ENCODE data around the gene ADGRG7. TPM values are rescaled to one million over a fixed set of nuclear protein-coding genes. Genes with fewer than 3 reads are reported as not detected.

ADGRG7 gene
- total RNA-seq, 4 donors from 2014 or later = not detected

- H3K27me3 ChIP-seq = no peaks in the 10 kb centered on the region
- no peak overlapping the region for H3K4me3 ChIP-seq
- TF ChIP-seq, protein P1, sequence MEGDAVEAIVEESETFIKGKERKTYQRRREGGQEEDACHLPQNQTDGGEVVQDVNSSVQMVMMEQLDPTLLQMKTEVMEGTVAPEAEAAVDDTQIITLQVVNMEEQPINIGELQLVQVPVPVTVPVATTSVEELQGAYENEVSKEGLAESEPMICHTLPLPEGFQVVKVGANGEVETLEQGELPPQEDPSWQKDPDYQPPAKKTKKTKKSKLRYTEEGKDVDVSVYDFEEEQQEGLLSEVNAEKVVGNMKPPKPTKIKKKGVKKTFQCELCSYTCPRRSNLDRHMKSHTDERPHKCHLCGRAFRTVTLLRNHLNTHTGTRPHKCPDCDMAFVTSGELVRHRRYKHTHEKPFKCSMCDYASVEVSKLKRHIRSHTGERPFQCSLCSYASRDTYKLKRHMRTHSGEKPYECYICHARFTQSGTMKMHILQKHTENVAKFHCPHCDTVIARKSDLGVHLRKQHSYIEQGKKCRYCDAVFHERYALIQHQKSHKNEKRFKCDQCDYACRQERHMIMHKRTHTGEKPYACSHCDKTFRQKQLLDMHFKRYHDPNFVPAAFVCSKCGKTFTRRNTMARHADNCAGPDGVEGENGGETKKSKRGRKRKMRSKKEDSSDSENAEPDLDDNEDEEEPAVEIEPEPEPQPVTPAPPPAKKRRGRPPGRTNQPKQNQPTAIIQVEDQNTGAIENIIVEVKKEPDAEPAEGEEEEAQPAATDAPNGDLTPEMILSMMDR (IDR thresholded peaks at IDR 0.05) = no peak
- TF ChIP-seq POLR2AphosphoS5 (IDR thresholded peaks at IDR 0.05) (no peak), POLR2A (IDR thresholded peaks at IDR 0.05; ENCODE audit: low read depth) (no peak), EP300 (IDR thresholded peaks at IDR 0.05) (no peak)
- no peak overlapping the region for H3K27ac ChIP-seq (replicated peaks in 1 of 4)
- peaks cover 37 to 79% (median 64%) of the 10 kb centered on the region in 4 donors for H3K4me1 ChIP-seq
- no peak for DNase-seq (ENCODE audit: extremely low spot score)
- H3K36me3 ChIP-seq = peaks cover 7 to 44% (median 25%) of the 10 kb centered on the region in 4 donors
- no peaks in the 10 kb centered on the region for H3K9me3 ChIP-seq
- intact Hi-C loops (cut with DNase I) = no loop called here
Observed at GRCh38 chr3:100715176-100715575, 105.8 kb downstream of the ADGRG7 start.

DNA sequence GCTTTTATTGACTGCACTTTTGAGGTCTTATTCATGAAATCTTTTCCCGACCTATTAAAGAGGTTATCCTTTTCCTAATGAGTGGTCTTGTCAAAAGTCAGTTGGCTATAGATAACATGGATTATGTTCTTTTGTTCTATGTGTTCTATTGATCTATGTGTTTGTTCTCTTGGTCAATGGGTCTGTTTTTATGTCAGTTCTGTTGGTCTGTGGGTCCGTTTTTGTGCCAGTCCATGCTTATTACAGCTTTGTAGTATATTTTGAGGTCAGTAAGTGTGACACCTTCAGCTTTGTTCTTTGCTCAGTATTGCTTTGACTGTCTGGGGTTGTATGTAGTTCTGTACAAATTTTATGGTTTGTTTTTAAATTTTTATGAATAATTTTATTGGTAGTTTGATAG, 107.7 kb downstream of the ADGRG7 start:
- no peak for DNase-seq (ENCODE audit: extremely low spot score)
- H3K36me3 ChIP-seq = peaks cover 17 to 61% (median 42%) of the 10 kb centered on the region in 4 donors
- intact Hi-C loops (cut with DNase I) = no loop called here
- 89% methylated on average over 2 of the region's 2 CpGs for WGBS
- no peaks in the 10 kb centered on the region for H3K27me3 ChIP-seq
- H3K9me3 ChIP-seq = no peaks in the 10 kb centered on the region
- TF ChIP-seq POLR2AphosphoS5 (IDR thresholded peaks at IDR 0.05) (no peak), EP300 (IDR thresholded peaks at IDR 0.05) (no peak), POLR2A (IDR thresholded peaks at IDR 0.05; ENCODE audit: low read depth) (no peak)
- TF ChIP-seq, protein P1 (IDR thresholded peaks at IDR 0.05) = no peak
- peaks cover 21 to 60% (median 45%) of the 10 kb centered on the region in 4 donors for H3K4me1 ChIP-seq
- no peak overlapping the region for H3K27ac ChIP-seq (replicated peaks in 1 of 4)
- H3K4me3 ChIP-seq = no peak overlapping the region

DNA sequence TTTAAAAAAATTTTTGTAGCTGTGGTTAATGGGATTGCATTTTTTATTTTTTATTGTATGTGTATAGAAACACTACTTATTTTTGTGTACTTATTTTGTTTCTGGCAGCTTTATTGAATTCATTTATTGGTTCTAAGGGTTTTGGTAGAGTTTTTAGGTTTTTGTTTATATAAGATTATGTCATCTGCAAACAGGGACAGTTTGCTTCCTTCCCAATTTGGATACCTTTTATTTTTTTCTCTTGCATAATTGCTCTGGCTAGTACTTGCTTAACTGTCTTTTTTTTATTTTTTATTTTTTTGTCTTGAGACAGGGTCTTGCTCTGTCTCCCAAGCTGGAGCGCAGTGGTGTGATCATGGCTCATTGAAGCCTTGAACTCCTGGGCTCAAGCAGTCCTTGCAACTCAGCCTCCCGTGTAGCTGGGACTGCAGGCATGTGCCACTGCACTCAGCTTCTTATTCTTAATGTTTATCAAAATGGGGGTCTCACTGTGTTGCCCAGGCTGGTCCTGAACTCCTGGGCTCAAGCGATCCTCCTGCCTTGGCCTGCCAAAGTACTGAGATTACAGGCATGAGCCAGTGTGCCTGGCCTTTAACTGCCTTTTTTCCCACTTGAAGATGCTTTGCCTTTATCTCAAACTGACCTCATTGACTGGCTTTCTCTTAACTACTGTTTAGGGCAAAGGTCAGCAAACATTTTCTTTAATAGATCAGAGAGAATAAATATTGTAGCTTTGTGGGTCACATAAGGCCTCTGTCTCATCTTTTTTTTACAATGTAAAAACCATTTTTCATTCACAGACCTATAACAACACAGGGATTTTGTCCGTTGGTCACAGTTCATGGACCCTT, 108.5 kb downstream of the ADGRG7 start:
- 93% methylated on average over 4 of the region's 4 CpGs for WGBS
- H3K4me1 ChIP-seq = peaks cover 21 to 52% (median 38%) of the 10 kb centered on the region in 4 donors
- peaks cover 17 to 69% (median 45%) of the 10 kb centered on the region in 4 donors for H3K36me3 ChIP-seq
- H3K27ac ChIP-seq (replicated peaks in 1 of 4) = no peak overlapping the region
- H3K4me3 ChIP-seq = no peak overlapping the region
- DNase-seq (ENCODE audit: extremely low spot score) = no peak
- no peaks in the 10 kb centered on the region for H3K27me3 ChIP-seq
- no peaks in the 10 kb centered on the region for H3K9me3 ChIP-seq
- TF ChIP-seq POLR2A (IDR thresholded peaks at IDR 0.05; ENCODE audit: low read depth) = no peak
- TF ChIP-seq EP300 (IDR thresholded peaks at IDR 0.05) = no peak
- TF ChIP-seq POLR2AphosphoS5 (IDR thresholded peaks at IDR 0.05) = no peak
- TF ChIP-seq, protein P1 (IDR thresholded peaks at IDR 0.05) = no peak
- intact Hi-C loops (cut with DNase I) = no loop called here

DNA sequence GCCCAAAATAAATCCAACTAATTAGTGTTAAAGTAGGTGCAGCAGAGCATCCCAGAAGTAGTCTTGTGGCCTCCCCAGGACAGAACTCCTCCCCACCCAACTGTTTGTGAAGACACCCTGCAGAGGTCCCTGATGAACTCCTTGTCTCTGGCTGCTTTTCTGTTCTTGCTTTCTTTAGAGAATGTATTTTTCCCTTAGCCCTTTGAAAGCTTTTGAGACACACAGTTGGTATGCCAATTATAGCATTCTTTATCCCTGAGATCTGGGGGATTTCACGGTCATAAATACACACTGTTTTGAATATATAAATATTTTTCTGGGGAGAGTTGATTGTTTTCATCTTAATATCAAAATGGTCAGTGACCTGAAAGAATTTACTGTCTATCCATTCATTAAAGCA, 109.7 kb downstream of the ADGRG7 start:
- TF ChIP-seq POLR2A (IDR thresholded peaks at IDR 0.05; ENCODE audit: low read depth) (no peak), POLR2AphosphoS5 (IDR thresholded peaks at IDR 0.05) (no peak), EP300 (IDR thresholded peaks at IDR 0.05) (no peak)
- intact Hi-C loops (cut with DNase I) = no loop called here
- Histone ChIP-seq H3K4me1 (peaks cover 14 to 43% (median 30%) of the 10 kb centered on the region in 4 donors), H3K4me3 (no peak overlapping the region), H3K36me3 (peaks cover 11 to 67% (median 42%) of the 10 kb centered on the region in 4 donors), H3K9me3 (no peaks in the 10 kb centered on the region), H3K27ac (replicated peaks in 1 of 4) (no peak overlapping the region), H3K27me3 (no peaks in the 10 kb centered on the region)
- WGBS = 56% methylated on average over 1 of the region's 1 CpG
- DNase-seq (ENCODE audit: extremely low spot score) = no peak

DNA sequence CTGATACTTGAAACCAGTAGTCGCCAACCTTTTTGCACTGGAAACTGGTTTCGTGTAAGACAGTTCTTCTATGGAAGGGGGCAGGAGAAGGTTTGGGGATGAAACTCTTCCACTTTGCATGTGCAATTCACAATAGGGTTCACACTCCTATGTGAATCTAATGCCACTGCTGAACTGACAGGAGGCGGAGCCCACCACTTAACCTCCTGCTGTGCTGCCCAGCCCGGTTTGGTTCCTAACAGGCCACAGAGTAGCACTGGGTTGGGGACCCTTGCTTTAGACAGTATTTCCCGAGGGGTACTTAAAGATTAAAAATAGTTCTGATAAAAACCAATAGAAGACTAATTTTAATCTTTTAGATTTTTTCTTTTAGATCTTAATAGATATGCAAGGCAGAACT, 111.0 kb downstream of the ADGRG7 start:
- no peak for DNase-seq (ENCODE audit: extremely low spot score)
- 79% methylated on average over 5 of the region's 5 CpGs for WGBS
- H3K4me1 ChIP-seq = peaks cover 7 to 32% (median 24%) of the 10 kb centered on the region in 4 donors
- H3K36me3 ChIP-seq = peaks cover 10 to 63% (median 34%) of the 10 kb centered on the region in 4 donors
- H3K9me3 ChIP-seq = no peaks in the 10 kb centered on the region
- no peak overlapping the region for H3K27ac ChIP-seq (replicated peaks in 1 of 4)
- H3K27me3 ChIP-seq = no peaks in the 10 kb centered on the region
- TF ChIP-seq, protein P1 (IDR thresholded peaks at IDR 0.05) = no peak
- TF ChIP-seq POLR2AphosphoS5 (IDR thresholded peaks at IDR 0.05) (no peak), EP300 (IDR thresholded peaks at IDR 0.05) (no peak), POLR2A (IDR thresholded peaks at IDR 0.05; ENCODE audit: low read depth) (no peak)
- intact Hi-C loops (cut with DNase I) = no loop called here
- H3K4me3 ChIP-seq = no peak overlapping the region
